OCI-LY3 (cell line): ENCODE data around the gene PSMA5.

Experiments used
- H2AFZ ChIP-seq: fragments of 200-600, 300-600 bp; shearing (Covaris generic); 2 replicates; pipeline ENCODE4 v1.6.0; 2014; ENCODE audit warnings: antibody characterized with exemption, low read depth, low read length
- H3K27ac ChIP-seq: fragments of 200-600, 300-600 bp; sonication (generic); 2 replicates; pipeline ENCODE4 v1.5.1; 2014; ENCODE audit warnings: mild to moderate bottlenecking, low read length, moderate library complexity, mixed read lengths
- H3K27me3 ChIP-seq: fragments of 200-600, 300-600 bp; sonication (generic); 2 replicates; pipeline ENCODE4 v1.6.1; 2014; ENCODE audit warnings: low read depth, low read length, mixed read lengths
- H3K36me3 ChIP-seq: fragments of 200-600, 300-600 bp; sonication (generic); replicated peaks from 2 replicates; pipeline ENCODE3; 2014; ENCODE audit warnings: low read depth, low read length, mixed read lengths
- H3K4me1 ChIP-seq: fragments of 300-600, 200-600 bp; sonication (generic); 2 replicates; pipeline ENCODE4 v1.6.1; 2014; ENCODE audit warnings: low read length, mixed read lengths
- H3K4me2 ChIP-seq: fragments of 200-600, 300-600 bp; sonication (generic); 2 replicates; pipeline ENCODE4 v1.6.1; 2014; ENCODE audit warnings: low read length, mixed read lengths
- H3K4me3 ChIP-seq: fragments of 300-600, 200-600 bp; sonication (generic); 2 replicates; pipeline ENCODE4 v1.5.1; 2014; ENCODE audit warnings: antibody characterized with exemption, mild to moderate bottlenecking, low read length, moderate library complexity
- H3K79me2 ChIP-seq: fragments of 300-600, 200-600 bp; shearing (Covaris generic); 2 replicates; pipeline ENCODE4 v1.6.1; 2014; ENCODE audit warnings: mild to moderate bottlenecking, low read length, mixed read lengths
- H3K9ac ChIP-seq: fragments of 300-600, 200-600 bp; shearing (Covaris generic); 2 replicates; pipeline ENCODE4 v1.6.0; 2014; ENCODE audit warnings: mild to moderate bottlenecking, low read length, moderate library complexity
- H3K9me3 ChIP-seq: fragments of 200-600, 300-600 bp; shearing (Covaris generic); 2 replicates; pipeline ENCODE4 v1.6.1; 2014; ENCODE audit warnings: low read length, mixed read lengths; ENCODE audit not compliant: insufficient read depth
- H4K20me1 ChIP-seq: fragments of 200-600, 300-600 bp; sonication (generic); 2 replicates; pipeline ENCODE4 v1.6.1; 2016; ENCODE audit warnings: low read length, mixed read lengths; ENCODE audit not compliant: insufficient read depth
- CTCF ChIP-seq: fragments of 200-600, 300-600 bp; sonication (generic); IDR thresholded peaks from 2 replicates; pipeline ENCODE4 v1.5.1; 2014; ENCODE audit warnings: antibody characterized with exemption, low read length, low read depth
- EZH2phosphoT487 ChIP-seq: fragments of 200-600 bp; shearing (Covaris generic); IDR thresholded peaks from 2 replicates; pipeline ENCODE4 v1.6.1; 2018; ENCODE audit warnings: antibody characterized with exemption, mixed run types, low read depth

PSMA5 gene

DNA sequence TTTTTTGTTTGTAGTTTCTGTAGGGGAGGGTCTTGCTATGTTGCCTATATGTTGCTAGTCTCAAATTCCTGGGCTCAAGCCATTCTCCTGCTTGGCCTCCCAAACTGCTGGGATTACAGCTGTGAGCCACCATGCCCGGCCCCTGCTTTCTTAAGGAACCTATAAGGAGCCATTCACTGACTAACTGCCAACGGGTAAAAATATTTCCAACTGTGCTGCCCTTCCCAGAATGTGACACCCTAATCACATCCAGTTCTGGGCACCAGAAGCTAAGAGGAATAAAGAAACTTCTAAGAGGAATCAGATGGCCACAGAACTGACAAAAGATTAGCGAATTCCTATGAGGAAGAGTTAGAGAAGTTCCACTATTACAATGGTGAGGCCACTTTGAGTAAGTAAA lies 46.5 kb upstream of the PSMA5 start:
- Histone ChIP-seq H3K4me2 (no peak overlapping the region), H2AFZ (no peak overlapping the region), H4K20me1 (no peaks in the 10 kb centered on the region), H3K27ac (no peak overlapping the region), H3K4me1 (no peaks in the 10 kb centered on the region), H3K9me3 (no peaks in the 10 kb centered on the region), H3K27me3 (peaks cover 25% of the 10 kb centered on the region), H3K9ac (no peak overlapping the region), H3K79me2 (no peaks in the 10 kb centered on the region), H3K36me3 (no peaks in the 10 kb centered on the region), H3K4me3 (no peak overlapping the region)
- TF ChIP-seq EZH2phosphoT487: no peak
- TF ChIP-seq CTCF: no peak

- Histone ChIP-seq H4K20me1 (no peaks in the 10 kb centered on the region), H3K79me2 (no peaks in the 10 kb centered on the region), H3K4me3 (no peak overlapping the region), H3K4me1 (no peaks in the 10 kb centered on the region), H3K27me3 (peaks cover 25% of the 10 kb centered on the region), H3K9ac (no peak overlapping the region), H3K27ac (no peak overlapping the region), H2AFZ (no peak overlapping the region), H3K36me3 (no peaks in the 10 kb centered on the region), H3K9me3 (no peaks in the 10 kb centered on the region), H3K4me2 (no peak overlapping the region)
- TF ChIP-seq EZH2phosphoT487 (no peak), CTCF (no peak)
These were observed 44.0 kb upstream of the PSMA5 start for GRCh38 chr1:109470245-109470644.

- Histone ChIP-seq H3K4me1 (no peaks in the 10 kb centered on the region), H3K4me2 (no peak overlapping the region), H3K27ac (no peak overlapping the region), H2AFZ (no peak overlapping the region), H4K20me1 (no peaks in the 10 kb centered on the region), H3K9ac (no peak overlapping the region), H3K27me3 (peaks cover 25% of the 10 kb centered on the region), H3K79me2 (no peaks in the 10 kb centered on the region), H3K9me3 (no peaks in the 10 kb centered on the region), H3K4me3 (no peak overlapping the region), H3K36me3 (no peaks in the 10 kb centered on the region)
- TF ChIP-seq EZH2phosphoT487 (no peak), CTCF (no peak)
These were observed 42.7 kb upstream of the PSMA5 start for GRCh38 chr1:109468903-109469302.

GRCh38 chr1:109468061-109468460 lies 41.8 kb upstream of the PSMA5 start:
- Histone ChIP-seq H3K36me3 (no peaks in the 10 kb centered on the region), H3K9me3 (no peaks in the 10 kb centered on the region), H3K4me3 (no peak overlapping the region), H3K27ac (no peak overlapping the region), H3K4me2 (no peak overlapping the region), H3K27me3 (peaks cover 22% of the 10 kb centered on the region), H2AFZ (no peak overlapping the region), H3K79me2 (no peaks in the 10 kb centered on the region), H3K9ac (no peak overlapping the region), H4K20me1 (no peaks in the 10 kb centered on the region), H3K4me1 (no peaks in the 10 kb centered on the region)
- TF ChIP-seq CTCF: no peak
- TF ChIP-seq EZH2phosphoT487: no peak
